Right kidney (tissue), 1 donor: ENCODE data around the gene ANKRD65.
"Not testable (repeated sequence)": the region's sequence is repeated elsewhere in the genome, so short reads cannot be mapped to it uniquely, and the experiment has no call there.

Experiments used
- DNase-seq: peaks from one replicate; pipeline ENCODE4 v3.0.0-alpha.2; 2016

ANKRD65 gene

DNA sequence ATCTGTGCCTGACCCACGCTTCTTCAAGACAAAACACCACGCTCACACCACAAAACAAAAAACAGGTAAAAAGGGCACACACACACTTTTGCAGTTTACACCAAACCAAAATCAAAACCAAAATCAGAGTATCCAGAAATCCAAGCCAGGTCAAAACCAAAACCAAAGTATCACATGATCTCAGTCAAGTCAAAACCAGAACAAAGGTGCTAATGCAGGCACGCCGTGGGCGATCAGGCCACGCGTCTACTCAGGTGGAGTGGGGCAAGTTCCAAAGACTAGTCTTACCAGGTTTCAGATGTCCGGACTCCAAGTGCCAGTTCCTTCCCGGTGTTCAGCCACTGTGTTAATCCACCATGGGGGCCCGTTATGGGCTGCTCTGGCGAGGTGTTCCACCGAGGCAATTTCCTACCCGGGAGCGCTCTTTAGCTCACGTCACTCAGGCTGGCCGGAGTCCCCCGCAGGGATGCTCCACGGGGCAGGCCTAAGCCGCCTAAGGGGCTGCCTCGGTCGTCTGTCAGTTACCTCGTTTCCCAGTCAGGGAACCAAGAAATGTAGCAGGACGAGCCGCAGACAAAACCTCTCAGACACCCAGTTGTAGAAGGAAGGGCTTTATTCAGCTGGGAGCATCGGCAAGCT lies 3.1 kb downstream of the ANKRD65 start:
- not testable (repeated sequence) for DNase-seq

DNA sequence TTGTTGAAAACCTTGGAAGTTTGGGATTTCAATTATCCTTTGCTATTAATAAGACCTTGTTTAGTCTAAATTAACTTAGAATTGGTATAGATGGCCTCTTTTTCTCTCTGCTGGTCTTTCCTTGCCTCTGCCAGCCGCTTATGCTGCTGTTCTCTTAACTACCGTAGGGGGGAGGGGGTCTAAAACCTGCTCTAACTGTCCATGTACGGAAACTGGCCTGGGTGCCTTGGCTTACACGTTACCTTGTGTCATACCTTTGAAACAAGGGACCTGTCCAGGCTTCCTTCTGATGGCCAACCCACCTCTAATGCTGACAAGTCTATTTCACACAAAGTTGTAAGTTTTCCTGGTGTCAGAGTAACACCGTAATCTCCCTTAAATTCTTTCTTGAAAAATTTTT lies 3.7 kb downstream of the ANKRD65 start:
- DNase-seq = not testable (repeated sequence)

DNA sequence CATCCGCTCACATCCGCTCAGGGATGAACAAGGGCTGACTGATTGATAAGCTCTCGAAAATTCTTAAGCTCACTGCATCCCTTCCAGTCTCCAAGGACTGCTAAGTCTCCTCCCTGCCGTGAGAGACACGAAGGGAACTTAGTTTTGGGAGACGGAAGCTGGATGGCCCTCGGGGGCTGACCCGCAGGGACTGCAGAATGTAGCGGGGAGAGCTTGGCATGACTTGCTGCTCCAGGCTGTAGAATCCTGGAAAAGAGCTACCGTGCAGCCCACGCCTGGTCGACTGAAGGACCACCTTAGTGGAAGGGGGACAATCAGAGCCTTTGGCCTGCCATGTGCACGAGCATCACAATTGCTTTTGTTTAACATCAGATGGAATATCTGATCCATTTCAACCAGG lies 5.3 kb downstream of the ANKRD65 start:
- DNase-seq = no peak

DNA sequence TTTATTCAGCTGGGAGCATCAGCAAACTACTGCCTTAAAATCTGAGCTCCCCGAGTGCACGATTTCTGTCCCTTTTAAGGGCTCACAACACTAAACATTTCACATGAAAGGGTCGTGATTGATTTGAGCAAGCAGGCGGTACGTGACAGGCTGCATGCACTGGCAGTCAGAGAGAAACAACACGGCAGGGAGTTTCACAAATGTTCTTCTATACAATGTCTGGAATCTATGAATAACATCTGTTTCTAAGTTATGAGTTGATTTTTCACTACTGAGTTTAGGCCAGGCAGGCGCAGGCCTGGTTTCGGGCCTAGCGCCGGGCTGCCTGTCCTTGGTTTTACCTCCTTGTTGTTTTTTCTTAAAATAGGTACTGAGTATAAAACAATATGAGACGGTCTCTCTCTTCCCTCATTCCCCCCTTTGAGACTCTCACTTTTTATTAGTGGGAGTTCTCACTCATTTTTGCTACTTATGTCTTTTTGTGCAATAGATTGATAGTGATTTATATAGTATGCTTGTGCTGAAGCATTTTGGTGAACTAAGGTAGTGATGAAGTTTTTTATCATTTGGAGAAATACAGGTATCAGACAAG lies 8.7 kb downstream of the ANKRD65 start:
- DNase-seq = not testable (repeated sequence)

DNA sequence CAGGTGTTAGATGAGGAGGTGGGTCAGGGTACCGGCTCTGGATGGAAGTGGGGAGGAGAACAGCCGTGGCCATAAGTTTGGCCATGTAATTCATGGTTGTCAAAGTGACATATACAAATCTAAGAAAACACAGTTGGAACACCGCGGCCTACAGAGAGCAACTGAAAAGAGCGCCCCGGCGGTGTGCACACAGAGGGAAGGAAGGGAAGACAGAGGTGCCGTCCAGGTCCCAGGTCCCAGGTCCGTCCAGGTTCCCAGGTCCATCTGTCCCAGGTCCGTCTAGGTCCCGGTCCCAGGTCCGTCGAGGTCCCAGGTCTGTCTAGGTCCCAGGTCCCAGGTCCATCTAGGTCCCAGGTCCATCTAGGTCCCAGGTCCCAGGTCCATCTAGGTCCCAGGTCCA lies 9.4 kb downstream of the ANKRD65 start:
- no peak for DNase-seq

DNA sequence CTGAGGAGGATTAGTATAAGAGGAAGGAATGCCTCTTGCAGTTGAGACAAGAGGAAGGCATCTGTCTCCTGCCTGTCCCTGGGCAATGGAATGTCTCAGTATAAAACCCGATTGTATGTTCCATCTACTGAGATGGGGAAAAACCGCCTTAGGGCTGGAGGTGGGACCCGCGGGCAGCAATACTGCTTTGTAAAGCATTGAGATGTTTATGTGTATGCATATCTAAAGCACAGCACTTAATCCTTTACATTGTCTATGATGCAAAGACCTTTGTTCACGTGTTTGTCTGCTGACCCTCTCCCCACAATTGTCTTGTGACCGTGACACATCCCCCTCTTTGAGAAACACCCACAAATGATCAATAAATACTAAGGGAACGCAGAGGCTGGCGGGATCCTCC lies 10.8 kb downstream of the ANKRD65 start:
- not testable (repeated sequence) for DNase-seq

DNA sequence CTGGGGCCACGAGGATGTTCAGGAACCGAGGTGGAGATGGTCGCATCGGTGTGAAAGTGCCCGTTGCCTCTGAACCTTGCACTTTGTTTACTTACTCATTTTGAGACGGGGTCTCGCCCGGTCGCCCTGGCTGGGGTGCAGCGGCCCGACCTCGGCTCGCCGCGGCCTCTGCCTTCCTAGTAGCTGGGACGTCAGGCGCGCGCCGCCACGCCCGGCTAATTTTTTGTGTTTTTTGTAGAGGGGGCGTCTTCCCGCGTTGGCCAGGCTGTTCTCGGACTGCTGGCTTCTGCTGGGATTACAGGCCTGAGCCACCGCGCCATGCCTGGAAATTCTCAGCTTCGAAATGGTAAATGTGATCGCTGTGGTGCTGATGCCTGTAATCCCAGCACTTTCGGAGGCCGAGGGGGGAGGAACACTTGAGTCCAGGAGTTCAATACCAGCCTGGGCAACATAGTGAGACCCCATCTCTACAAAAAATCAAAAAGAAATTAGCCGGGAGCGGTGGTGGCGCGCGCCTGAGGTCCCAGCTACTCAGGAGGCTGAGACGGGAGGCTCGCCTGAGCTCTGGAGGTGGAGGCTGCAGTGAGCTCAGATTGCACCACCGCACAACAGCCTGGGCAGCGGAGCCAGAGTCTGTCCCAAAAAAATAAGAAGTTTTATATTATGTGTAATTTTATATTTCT lies 13.3 kb downstream of the ANKRD65 start:
- DNase-seq = peak; percentile 81

DNA sequence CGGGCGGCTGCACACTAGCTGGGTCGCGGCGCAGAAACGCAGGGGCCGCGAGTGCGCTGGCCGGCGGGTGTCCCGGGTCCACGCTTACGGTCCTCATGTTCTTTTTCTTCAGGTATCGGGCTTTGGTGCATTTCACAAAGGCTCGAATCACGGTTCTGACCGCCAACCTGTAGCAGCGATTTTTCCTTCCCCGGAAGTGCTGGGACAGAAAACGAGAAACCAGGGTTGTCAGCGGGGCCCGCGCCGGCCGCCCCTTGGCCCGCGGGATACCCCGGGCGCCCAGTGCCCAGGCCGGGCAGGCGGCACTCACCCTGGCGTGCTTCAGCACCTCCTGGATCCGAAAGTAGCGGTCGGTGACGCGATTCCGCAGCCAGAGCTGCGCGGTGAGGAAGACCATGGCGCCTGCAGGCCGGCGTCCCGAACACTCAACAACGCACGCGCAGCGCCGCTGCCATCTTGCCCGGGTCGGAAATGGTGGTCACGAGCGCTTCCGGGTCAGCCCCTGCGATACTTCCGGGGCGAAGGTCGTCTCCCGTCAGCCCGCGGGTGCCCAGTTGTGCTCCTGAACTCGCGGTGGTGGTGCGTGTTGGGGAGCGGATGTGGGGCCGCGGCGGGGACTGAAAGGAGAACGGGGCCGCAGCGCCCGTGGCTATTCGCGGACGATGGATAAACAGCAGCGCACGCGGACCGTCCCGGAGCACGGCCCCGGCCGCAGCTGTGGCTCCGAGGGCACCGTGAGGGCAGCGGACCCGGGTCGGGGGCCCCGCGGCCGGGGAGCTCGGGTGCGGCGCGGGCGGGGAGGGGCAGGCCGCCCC lies 14.0 kb downstream of the ANKRD65 start, which contains the start of gene MRPL20:
Gene MRPL20, minus strand, starts transcription at position 473 of the 815 bp plus-strand sequence. Its CDS starts 76 bp downstream, at position 397.
- DNase-seq = peak; percentile 84

DNA sequence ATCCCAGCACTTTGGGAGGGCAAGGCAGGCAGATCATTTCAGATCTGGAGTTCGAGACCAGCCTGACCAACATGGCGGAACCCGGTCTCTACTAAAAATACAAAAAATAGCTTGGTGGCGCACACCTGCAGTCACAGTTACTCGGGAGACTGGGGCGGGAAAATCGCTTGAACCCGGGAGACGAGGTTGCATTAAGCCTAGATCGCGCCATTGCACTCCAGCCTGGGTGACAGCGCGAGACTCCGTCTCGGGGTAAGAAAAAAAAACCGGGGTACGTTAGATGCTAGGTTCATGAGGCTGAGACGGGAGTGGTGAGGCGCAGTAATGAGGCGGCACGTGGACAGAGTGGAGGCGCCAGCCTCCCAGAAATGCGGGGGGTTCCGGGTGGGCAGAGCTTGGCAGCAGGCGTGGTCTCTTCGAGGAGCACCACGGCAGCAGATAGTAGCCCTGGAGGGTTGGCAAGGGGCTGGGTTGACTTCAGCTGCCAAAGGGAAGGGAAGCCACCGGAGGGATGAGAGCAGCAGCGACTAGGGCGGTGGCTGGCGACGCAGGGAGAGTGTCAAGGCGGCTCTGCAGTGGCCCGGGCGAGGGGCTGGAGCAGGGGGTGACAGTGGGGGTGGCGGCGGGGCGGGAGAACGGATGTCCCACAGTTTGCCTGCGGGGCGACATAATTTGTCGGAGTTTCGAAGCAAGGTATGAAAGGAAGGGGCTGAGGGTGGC lies 14.8 kb downstream of the ANKRD65 start:
- DNase-seq = no peak

DNA sequence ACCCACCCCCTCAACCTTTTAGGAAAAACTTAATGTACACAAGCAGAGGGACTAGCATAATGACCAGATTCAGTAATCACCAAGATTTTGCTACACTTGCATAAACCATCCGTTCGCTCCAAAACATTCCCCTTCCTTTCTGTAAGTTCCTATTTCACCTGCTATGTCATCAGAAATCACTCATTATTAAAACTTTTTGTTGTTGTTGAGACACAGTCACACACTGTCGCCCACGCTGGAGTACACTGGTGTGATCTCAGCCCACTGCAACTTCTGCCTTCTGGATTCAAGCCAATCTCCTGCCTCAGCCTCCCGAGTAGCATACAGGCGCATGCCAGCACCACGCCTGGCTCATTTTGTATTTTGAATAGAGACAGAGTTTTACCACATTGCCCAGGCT lies 17.4 kb downstream of the ANKRD65 start:
- no peak for DNase-seq

DNA sequence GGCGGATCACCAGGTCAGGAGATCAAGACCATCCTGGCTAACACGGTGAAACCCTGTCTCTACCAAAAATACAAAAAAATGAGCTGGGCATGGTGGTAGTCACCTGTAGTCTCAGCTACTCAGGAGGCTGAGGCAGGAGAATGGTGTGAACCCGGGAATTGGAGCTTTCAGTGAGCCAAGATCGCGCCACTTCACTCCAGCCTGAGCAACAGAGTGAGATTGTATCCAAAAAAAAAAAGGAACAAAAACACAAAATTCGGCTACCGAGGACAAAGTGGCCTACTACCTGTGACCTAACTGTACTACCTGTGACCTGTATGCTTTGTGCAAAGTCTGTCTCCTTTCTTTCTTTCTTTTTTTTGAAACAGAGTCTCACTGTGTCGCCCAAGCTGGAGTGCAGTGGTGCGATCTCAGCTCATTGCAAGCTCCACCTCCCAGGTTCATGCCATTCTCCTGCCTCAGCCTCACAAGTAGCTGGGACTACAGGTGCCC lies 18.1 kb downstream of the ANKRD65 start:
- DNase-seq = not testable (repeated sequence)

DNA sequence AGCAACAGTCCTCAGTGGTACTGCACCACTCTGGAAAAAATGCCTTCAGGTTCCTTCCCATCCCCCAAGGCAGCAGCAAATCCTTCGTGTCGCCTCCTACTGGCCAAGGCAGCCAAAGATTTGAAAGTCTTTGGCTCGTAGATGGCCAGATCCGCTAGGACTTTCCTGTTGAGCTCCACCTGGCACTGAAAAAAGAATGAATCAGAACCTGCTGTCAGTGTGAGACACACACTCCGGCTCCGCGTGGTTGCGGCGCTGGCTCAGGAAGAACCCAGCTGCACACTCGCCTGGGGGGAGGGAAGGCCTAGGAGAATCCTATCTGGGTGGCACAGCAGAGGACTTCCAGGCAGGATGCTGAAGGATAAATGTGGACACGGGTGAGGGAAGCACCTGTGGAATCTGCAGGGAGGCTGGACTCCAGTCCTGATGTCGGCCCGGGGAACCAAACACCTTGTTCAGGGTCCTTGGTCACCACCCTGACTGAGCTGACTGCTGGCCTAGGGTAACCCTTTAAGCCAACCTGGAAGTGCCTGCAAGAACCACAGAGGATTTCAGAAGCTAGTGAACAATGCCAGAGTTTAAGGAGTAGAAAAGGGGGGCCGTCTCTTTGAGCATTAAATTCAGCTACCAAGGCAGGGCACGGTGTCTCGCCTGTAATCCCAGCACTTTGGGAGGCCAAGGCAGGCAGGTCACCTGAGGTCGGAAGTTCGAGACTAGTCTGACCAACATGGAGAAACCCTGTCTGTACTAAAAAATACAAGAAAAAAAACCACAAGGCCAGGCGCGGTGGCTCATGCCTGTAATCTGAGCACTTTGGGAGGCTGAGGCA lies 18.8 kb downstream of the ANKRD65 start:
- no peak for DNase-seq

DNA sequence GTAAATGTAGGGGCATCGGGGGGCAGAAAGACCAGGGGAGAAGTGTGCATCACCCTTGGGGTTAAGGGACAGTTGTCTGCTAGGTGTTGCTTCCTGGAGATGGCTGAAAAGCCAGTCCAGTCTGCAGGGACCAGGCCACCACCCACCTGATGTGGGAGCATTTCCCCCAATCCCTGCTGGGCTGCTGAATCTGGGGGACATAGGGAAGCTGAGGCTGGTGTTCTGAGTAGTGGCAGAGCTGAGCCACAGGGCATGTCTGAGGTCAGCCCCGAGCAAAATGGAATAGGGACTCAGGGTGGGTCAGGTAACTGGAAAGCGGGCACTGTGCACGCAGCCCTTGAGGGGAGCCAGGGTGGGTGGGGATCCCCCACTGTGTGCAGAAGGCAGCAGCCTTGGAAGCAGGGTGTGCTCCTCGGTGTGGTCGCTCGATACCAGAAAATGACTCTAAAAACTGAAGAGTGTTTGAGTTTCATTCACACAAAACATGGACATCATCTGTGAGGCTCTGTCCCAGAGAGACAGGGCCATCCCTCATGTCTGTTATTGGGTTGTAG lies 19.5 kb downstream of the ANKRD65 start:
- DNase-seq = no peak

DNA sequence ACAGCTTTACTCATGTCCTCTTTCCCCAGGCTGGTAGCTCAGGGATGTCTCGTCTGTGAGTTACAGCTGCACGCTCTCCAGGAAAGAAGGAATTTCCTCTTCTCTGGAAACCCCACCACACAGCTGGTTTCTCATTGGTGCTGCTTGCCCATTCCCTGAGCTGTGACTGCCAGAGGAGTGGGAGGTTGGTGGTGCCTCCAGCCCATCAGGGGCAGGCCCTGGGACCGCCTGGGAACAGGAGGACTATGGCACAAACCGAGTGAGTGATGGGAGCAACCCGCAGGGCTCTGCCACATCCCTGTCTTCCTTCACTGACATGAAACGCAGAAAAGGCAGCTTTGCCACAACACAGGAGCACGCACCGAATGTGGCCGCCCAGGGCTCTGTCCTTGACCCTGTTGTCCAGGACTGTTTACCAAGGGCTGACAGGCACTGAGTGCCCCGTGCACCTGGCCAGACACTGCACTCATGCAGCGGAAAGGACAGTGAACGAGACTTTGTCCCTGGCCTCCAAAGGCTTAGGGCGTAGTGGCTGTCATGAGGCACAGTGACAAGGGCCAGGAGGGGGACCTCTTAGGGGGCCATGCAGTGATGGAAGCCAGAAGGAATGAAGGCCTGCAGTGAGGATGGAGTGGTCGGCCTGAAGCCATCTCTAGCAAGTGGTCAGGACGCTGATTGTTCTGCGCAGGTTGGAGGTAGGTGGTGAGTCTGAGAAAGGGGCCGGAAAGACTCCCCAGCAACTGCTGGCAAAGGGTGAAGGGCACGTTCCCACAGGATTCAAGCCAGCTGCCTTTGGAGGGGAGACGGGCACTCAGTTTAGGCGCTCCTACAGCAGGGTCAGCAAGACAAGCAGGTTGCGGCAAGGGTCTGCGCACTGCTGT lies 20.3 kb downstream of the ANKRD65 start:
- no peak for DNase-seq

DNA sequence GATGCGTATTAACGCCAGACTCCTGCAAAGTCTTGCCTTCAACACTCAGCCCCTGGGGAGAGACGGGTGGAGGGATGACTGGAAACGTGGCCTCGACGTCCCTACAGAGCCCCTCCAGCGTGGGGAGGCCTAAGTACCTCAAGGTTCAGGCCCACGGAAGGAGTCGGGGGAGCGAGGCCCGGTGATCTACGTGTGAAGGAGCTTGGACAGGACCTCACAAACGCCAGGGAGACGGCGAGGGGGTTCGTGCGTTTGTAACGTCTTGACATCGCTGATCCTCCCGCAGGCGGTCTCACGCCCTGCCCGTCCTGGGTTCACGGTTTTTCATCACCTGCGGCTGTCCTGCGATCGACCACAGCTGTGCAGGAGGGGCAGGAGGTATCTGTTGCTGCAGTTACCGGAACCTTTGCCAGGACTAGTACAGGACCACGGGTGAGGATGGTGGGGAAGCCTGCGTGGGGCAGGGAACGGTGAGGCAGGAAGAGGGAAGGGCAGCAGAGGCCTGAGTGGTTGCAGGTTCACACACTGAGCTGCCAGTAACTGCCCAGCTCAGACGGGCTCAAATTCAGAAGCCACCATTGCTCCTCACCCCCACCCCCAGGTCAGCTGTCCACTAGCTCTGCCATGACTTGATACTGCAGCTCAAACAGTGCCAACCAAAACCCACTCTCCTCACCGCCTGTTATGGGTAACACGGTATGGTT lies 21.1 kb downstream of the ANKRD65 start:
- no peak for DNase-seq

DNA sequence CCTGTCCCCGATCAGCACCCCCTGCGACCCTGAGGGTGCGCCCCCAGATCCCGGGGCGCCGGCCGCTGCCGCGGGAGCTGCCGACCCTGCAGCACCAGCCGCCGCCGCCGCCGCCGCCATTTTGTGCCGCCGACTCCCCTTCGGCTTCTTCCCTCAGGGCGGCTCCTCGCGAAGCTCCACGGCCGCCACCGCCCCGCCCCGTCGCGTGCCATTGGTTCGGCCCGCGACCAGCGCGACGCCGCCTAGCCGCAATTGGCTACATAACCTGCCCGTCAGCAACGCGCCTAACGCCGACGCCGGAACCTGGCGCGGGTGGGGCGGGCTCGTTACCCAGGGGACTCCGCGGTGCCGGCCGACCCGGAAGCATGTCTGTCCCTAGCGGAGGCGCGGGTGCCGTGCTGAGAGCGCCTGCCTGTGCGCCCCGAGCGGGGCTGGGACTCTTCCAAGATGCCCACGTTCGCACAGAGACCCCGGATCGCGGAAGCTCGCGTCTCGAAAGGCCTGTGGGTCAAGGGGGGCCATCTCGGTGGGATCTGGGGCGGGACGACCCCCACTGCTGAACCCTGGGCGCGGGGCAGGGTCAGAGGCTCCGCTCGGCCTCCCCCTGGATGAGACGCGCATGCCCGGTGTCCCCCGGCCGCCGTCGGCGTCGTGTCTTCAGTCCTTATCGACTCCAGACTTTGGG lies 21.7 kb downstream of the ANKRD65 start, which contains the start of gene CCNL2:
Gene CCNL2, minus strand, starts transcription at position 149 of the 685 bp plus-strand sequence. Its CDS starts 29 bp downstream, at position 120.
- peak; percentile 95 for DNase-seq

DNA sequence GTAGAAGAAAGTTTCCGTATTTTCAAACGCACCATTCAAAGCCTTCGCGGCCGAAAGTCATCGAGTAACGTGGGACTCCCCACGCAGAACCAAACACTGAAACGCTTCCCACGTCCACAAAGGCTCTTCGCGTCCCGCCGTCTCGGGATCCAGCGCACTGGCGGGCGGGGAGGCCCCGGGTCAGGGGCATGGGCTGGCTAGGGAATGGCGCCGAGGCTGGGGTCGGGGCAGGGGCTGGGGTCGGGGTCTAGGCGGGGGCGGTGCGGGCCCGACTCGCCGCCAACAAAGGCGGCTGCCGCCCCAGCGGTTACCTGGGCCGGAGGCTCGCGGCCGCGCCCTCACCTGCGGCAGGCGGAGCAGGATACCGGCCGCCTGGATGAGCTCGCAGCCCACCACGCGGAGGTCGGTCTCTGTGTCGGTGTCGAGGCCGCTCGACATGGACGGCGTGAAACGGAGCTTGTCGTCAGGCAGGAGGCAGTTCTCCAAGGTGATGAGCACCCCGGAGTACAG lies 22.3 kb downstream of the ANKRD65 start:
- no peak for DNase-seq
